Activated CD8-positive, alpha-beta memory T cell treated with anti-CD3 and anti-CD28 coated beads, Interleukin-2, amount 50 U/mL, for 24 hours (primary cell): Measurements from ENCODE around the gene XKR7.
"Not testable (repeated sequence)": the region's sequence is repeated elsewhere in the genome, so short reads cannot be mapped to it uniquely, and the experiment has no call there.

Experiments
- DNase-seq: peaks from one replicate; pipeline ENCODE4 v3.0.0-alpha.2; 2020; ENCODE audit errors: extremely low read depth

Gene XKR7, protein sequence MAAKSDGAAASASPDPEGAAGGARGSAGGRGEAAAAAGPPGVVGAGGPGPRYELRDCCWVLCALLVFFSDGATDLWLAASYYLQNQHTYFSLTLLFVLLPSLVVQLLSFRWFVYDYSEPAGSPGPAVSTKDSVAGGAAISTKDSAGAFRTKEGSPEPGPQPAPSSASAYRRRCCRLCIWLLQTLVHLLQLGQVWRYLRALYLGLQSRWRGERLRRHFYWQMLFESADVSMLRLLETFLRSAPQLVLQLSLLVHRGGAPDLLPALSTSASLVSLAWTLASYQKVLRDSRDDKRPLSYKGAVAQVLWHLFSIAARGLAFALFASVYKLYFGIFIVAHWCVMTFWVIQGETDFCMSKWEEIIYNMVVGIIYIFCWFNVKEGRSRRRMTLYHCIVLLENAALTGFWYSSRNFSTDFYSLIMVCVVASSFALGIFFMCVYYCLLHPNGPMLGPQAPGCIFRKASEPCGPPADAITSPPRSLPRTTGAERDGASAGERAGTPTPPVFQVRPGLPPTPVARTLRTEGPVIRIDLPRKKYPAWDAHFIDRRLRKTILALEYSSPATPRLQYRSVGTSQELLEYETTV

DNA sequence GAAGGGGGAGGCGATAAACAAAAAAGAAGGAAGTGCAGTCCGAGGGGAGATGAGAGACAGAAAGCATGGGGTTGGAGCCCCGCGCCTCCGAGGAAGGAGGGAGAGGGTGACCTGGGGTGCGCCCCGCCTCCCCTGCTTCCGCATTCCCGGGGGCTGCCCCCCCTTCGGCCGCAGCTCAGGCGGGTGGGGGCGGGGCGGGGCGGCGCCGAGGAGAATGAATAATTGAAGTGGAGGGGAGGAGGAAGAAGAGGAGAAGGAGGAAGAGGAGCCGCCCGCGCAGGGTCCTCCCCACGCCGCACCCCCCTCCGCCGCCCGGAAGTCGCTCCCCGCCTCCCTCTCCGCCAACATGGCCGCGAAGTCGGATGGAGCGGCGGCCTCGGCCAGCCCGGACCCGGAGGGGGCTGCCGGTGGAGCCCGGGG is at the start of gene XKR7:
Gene XKR7, plus strand, starts transcription at position 322 of the 420 bp plus-strand sequence. Its CDS starts 25 bp downstream, at position 347.
- DNase-seq = no peak

DNA sequence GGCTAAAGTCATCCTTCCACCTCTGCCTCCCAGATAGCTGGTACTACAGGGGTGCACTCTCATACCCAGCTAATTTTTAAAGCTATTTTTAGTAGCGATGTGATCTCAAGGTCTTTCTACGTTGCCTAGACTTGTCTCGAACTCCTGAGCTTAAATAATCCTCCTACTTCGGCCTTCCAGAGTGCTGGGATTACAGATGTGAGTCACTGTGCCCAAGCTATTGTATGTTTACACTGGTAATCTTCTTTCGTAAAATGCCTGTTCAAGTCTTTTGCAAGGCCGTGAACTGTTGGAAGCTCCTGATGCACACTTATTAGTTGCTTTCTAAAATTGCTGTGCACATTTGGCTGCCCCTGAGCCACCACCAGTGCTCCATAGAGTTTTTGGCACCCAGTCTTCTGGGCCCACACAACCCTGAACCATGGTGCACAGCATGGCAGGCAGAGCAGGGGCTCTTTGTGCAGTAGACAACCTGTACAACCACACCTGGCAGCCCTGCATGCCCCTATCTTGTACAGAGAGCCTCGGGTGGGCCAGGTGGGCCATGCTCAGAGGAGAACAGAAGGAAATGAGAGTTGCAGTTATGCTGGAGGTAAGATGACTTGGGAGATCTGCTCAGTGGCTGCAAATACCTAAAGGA is 49.4 kb upstream of the XKR7 start:
- DNase-seq = no peak

DNA sequence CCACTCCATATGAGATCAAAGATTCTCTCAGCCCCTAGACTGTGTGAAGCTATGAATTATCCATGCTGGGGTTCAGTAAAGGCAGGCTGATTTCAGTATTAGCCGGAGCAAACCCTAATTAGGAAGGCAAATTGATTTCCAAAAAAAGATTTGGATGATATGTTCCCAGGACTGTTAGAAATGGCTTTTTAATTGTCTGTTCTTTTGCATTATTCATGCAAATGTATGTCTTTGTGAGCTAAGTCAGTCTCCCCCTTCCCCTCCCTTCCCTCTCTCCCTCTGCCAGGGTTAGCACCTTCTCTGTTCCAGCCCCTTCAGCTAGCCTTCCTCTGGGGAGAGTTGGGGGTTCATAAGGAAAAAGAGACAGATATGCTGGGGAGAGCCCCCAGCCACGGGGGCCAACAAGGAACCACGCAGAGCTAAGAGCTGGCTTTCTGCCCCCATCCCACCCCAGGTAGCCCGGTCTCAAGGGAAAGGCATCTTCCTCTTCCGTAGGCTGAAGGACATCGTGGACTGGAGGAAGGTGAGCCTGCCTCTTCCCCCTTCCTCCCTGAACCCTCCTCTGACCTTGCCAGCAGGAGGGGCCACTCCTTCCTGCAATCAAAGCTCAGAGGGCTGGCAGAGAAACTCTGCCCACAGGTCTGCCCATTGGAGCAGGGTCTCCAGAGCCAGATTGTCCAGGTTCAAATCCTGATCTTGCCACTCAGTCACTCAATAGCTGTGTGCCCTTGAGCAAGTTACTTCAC is 48.4 kb upstream of the XKR7 start:
- DNase-seq = no peak

DNA sequence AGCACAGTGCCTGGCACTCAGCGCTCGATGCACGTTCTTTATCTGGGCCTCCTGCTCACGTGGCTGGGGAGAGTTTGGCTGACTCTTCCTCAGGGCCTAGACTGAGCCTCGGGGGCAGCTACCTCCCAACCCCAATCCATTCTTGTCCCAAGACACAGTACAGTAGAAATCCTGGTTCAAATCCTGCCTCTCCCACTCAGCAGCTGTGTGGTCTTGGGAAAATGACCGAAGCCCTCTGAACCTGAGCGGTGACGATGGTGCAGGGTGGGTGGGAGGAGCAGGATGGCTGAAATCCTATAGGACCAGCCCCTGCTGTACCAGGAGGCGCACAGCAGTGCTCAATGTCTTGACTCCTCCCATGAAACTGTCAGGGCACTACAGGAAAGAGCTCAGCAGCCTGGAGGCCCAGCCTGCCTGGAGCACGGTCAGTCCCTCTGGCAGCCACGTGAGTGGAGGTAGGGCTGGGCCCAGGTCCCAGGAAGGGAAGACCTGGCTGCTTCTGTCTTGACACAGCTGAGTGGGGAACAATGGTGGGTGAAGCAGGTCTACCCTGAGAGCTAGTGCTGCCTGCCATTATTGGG is 47.6 kb upstream of the XKR7 start:
- DNase-seq = no peak

DNA sequence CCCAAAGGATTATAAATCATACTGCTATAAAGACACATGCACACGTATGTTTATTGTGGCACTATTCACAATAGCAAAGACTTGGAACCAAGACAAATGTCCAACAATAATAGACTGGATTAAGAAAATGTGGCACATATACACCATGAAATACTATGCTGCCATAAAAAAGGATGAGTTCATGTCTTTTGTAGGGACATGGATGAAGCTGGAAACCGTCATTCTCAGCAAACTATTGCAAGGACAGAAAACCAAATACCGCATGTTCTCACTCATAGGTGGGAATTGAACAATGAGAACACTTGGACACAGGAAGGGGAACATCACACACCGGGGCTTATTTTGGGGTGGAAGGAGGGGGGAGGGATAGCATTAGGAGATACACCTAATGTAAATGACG is 46.5 kb upstream of the XKR7 start:
- not testable (repeated sequence) for DNase-seq

DNA sequence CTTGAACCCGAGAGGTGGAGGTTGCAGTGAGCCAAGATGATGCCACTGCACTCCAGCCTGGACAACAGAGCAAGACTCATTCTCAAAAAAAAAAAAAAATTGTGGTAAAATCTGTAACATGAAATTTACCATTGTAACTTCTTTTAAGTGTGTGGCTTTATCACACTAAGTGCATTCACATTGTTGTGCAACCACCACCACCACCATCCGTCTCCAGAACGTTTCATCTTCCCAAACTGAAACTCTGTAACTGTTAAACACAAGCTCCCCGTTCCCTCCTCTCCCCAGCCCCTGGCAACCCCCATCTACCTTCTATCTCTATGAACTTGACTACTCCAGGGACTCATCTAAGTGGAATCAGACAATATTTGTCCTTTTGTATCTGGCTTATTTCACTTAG is 45.8 kb upstream of the XKR7 start:
- DNase-seq = no peak

DNA sequence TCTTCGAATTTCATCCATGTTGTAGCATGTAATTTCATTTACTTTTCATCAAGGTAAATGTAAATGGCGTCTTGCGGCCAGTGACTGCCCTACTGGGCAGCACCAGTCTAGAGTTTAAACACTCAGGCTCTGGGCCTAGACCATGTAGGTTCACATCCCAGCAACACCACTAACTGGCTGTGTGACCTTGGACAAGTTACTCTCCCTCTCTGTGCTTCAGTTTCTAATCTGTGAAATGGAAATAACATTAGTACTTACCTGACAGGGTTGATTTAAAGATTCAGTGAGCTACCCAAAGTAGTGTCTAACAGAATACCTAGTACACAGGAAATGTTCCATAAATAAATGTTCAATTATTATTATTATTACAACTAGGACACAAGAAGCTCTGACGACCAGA is 45.4 kb upstream of the XKR7 start:
- DNase-seq = no peak

DNA sequence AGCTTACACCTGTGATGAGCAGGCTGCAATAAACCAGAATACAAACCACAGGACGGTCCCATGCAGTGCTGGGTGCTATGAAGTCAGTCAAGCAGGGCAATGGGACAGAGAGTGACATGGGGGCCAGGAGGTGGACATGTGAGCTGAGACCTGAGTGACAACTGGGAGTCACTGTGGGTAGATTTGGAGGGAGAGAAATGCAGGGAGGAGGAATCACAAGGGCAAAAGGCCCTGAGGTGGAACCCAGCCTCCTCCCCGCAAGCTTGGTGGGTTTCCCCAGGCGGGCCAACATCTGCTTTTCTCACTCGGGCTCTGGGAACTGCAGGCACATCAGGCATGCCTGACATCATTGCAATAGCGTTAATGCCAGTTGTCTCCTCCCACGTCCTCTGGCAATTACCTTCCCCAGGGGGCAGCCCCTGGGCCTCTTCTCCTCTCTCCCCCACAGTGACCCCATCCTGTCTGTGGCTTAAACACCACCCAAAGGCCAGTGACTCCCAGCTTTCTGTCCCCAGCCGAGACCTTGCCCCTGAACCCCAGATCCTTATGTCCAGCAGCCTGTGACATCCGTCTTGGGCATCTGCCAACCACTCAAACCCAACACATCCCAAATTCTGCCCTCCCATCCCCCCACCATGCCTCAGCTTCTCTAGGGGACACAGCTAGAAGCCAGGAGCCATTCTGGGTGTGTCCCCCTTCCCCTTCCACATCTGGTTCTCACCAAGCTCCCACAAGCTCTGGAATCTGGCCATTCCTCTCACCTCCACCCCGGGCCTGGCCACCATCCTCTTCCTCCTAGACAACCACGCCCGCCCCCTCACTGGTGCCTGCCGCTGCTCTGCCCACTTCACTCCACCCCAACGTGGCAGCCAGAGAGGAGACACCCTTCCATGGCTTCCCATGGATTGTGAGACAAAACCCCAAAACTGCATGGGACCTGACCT is 44.3 kb upstream of the XKR7 start:
- no peak for DNase-seq

DNA sequence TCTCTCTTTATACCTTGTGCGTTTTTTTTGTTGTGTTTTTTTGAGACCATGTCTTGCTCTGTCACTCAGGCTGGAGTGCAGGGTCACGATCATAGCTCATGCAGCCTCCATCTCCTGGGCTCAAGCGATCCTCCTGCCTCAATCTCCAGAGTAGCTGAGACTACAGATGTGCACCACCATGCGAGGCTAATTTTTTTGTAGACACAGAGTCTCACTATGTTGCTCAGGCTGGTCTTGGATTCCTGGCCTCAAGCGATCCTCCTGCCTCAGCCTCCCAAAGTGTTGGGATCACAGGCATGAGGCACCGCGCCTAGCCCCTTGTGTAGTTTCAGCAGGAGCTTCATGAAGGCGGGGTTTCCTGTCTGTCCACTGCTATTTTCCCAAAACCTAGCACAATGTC is 43.4 kb upstream of the XKR7 start:
- no peak for DNase-seq

DNA sequence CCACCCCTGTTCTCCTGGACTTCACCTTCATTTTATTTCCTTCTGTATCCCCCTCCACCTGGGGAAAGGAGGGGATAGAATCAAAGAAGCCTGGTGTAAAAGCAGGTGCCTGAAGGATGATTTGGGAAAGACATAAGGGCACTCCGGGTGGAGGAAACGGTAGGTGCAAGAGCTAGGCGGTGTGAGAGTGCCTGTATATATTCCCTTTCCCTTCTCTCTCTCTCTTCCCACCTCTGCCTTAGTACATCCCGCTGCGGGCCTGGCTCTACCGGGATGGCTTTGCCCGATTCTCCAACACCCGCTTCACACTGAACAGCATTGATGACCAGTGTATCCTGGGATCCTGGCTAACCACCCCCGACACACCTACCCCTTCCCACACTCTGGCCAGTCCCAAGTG is 42.3 kb upstream of the XKR7 start:
- no peak for DNase-seq

DNA sequence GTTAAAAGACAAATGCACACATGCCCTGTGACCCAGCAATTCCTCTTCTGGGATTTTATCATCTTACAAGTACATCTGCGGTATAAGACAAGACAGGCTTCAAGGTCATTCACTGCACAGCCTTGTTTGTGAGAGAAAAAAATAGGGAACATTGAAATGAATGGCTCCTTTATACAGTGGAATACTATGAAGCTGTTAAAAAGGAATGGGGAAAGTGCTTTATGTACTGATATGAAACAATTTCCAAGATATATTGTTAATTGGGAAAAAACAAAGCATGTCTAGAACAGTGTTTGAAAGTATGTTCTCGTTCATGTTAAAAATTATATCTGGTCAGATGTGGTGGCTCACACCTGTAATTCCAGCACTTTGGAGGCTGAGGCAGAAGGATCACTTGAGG is 41.5 kb upstream of the XKR7 start:
- DNase-seq = no peak

DNA sequence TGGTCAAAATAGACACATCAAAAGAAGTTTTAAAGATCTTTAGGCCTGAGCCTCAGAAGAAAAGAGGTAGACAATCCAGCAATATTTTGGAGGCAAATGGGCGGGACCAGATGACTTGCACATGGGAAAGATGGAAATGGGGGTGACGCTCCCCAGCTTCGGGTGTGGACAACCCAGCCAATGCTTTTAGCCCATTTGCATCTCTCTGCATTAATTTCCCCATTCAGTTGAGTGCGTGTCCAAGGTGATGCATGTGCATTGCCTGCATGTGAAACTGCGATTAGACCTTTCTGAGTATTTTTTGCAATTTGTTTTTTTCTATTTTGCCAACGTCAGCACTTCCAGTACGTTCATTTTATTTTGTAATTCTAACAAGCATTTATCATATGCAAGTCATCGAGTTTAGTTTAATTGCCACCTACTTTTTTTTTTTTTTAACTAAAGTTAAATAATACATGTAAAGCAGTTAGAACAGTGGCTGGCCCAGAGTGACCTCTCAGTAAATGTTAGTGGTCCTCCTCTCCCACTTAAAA is 40.3 kb upstream of the XKR7 start:
- DNase-seq = no peak

DNA sequence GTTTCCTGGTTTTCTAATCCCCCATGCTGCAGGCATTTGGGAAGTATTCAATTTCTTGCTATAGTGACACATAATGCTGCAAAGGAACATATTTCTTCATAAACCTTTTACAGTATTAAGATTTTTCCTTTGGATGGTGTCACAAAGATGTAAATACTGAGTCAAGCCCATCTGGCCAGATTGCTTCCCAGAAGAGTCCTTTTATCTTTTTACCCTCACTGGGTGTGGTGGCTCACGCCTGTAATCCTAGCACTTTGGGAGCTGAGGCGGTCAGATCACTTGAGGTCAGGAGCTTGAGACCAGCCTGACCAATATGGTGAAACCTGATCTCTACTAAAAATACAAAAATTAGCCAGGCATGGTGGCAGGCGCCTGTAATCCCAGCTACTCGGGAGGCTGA is 38.3 kb upstream of the XKR7 start:
- DNase-seq = not testable (repeated sequence)

DNA sequence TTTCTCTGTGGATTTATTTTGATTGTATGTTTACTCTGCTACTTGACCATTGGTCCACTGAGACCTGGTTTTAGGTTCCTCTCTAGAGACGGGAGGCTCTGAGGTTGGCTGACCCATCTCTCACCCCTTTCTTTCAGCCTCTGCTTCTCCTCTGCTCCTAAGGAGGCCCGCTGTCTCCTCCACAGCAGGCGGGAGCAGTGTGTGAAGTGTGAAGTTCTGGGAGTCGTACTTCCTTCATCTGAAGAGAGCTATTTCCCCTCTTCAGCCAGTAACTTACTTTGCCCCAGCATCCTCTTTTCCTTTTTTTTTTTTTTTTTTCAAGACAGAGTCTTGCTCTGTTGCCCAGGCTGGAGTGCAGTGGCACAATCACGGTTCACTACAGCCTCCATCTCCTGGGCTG is 37.2 kb upstream of the XKR7 start:
- no peak for DNase-seq

DNA sequence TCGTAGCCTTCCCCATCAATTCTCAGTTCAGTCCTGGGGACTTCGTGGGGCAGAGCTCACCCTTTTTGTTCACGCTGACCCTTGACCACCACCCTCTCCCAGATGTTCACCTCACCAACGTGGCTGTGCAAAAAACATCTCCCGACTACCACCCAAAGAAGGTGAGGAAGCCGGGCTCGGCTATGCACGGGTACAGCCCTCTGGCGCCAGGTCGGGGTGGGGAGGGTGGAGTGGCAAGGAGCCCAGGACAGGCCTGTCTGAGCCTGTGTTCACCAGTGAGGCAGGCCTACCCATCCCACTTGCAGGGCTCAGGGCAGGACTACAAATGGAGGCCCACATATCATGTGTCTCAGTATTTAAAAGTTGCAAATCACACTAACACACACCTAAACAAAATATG is 34.3 kb upstream of the XKR7 start:
- no peak for DNase-seq

DNA sequence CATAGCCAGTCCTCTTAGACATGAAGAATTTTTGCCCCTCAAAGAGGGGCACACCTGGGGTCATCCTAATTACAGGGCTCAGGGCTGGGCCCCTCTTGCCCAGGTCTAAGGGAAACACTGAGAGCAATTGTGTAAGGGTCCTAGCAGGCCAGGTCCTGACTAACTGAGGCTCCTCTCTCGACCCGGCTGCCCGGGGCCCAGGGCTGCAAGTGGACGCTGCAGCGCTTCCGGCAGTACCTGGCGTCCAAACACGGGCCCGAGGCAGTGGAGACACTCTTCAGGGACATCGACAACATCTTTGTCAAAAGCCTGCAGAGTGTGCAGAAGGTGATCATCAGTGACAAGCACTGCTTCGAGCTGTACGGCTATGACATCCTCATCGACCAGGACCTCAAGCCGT is 33.5 kb upstream of the XKR7 start:
- DNase-seq = no peak

DNA sequence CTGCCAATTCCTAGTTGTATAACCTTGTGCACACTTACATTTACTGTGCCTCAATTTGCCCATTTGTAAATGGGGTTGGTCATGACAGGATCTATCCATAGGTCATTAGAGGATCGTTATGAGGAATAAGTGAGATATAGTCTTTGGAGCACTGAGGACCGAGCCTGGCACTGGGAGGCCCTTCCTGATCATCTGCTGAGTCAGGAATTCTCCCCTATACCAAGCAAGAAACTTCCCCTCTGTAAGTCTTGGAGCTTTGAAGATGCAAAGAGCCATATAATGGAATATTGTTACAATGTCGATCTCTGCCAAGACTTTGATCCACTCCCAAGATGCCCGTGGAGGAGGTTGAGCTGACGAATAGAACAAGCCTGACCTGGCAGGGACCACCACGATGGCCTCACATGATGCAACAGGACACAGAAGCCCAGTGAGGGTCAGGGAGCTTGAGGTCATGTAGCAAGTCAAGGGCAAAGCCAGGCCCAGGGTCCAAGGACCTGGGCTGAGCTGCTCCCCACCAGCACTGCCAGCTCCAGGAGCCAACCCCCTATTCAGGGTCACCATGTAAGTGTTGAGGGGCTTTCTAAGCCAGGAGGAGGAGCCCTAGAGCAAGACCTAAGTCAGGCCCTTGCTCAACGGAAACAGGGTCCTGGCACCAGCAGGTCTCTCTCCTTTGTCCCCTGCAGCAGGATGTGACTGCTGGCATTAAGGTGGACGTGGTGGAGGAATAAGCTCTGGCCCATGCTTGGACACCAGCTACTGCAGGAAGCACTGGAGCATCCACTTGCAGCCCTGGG is 32.8 kb upstream of the XKR7 start:
- no peak for DNase-seq

DNA sequence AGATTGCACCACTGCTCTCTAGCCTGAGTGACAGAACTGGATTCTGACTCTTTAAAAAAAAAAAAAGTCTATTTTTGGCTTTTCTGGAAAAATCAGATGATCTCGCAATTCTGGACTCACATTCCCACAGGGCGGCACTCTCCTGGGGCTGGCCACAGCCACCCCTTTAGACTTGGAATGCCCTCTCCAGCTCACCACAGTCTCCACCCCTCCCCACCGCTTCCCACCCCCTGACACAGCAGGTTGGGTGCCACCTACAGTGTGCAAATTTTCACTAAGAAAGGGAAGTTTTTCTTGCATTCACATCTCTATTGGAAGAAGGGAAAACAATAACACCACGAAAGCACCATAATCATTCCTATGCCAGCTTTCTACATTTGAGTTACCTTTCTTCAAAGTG is 31.5 kb upstream of the XKR7 start:
- DNase-seq = no peak

DNA sequence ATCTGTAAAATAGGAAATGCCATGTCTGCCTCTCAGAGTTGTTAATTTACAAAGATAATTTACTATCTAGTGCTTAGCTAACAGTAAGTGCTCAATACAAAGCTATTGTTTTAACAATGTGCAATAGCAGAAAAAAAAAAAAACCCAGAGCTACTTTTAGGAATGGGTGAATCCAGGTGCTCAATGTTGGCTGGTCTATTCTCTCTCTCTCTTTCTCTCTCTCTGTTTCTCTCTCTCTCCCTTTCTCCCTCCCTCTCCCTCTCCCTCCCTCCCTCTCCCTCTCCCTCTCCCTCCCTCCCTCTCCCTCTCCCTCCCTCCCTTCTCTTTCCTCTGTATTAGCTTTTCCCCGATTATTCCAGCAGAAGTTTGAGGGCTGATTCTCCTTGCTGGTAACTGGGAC is 30.1 kb upstream of the XKR7 start:
- no peak for DNase-seq

DNA sequence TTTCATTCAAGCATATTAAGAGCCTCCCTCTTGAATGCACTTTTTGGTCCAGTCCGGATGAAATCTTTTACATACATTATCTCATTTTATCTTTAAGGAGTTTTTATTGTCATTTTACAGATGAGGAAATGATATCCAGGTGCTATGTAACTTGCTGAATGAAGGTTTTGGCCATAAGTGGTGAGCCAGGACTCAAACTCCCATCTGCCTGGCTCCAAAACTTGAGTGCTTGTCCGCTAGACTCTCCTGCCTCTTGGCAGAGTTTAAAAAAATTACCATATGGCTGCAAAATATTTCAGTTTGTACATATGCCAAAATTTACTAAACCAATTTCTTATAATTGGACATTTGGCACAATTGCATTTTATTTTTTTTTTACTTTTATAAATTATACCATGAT is 28.3 kb upstream of the XKR7 start:
- DNase-seq = no peak
